B cell (primary cell): Measurements from ENCODE around the gene AGBL3. TPM values are rescaled to one million over a fixed set of nuclear protein-coding genes. Genes with fewer than 3 reads are reported as not detected.
A peak's percentile ranks its signal among the peaks of the same experiment; 100 is the strongest.

ENCODE experiments used
- ATAC-seq: fragments of 200-7000 bp; cut with Tn5 transposase; one replicate; pipeline ENCODE4 v1.10.0; 2021; ENCODE audit warnings: low read depth, mild to moderate bottlenecking, moderate number of reproducible peaks, moderate library complexity
- CTCF ChIA-PET: fragments of 350-600 bp; sonication (Branson Sonifier 250); formaldehyde crosslinking; loops from one replicate; lab custom pipeline; 2021; ENCODE audit warnings: antibody characterized with exemption, inconsistent platforms; lab: Charles Lee
- POLR2A ChIA-PET: fragments of 350-600 bp; sonication (Branson Sonifier 250); formaldehyde crosslinking; loops from one replicate; lab custom pipeline; 2021; ENCODE audit warnings: antibody characterized with exemption; lab: Charles Lee
- DNase-seq: peaks from one replicate; pipeline ENCODE4 v3.0.0; 2013
- H2AFZ ChIP-seq: 2 replicates; pipeline ENCODE4 v1.6.1; 2012; ENCODE audit warnings: mild to moderate bottlenecking, low read depth, low read length; ENCODE audit not compliant: insufficient read depth, poor library complexity, severe bottlenecking
- H3K27ac ChIP-seq, 2 donors: 1 replicate in 1 of 2; 2 replicates in 1 of 2; pipeline ENCODE4 v1.5.1; 2012 to 2013; ENCODE audit warnings: low read length in 2 of 2, mild to moderate bottlenecking in 2 of 2, moderate library complexity in 1 of 2
- H3K27me3 ChIP-seq, 4 experiments: fragments of 200-600 bp in 1 of 4; sonication (generic) in 1 of 4; replicated peaks in 1 of 4; 1 replicate in 2 of 4; 2 replicates in 2 of 4; pipeline versions ENCODE4 v1.6.1 to v1.7.0; 2013 to 2016; ENCODE audit warnings: low read length in 3 of 4, mild to moderate bottlenecking in 2 of 4, mixed read lengths in 1 of 4, moderate library complexity in 1 of 4; ENCODE audit not compliant: insufficient read depth in 4 of 4, control insufficient read depth in 3 of 4; ENCODE audit errors: control extremely low read depth in 1 of 4
- H3K36me3 ChIP-seq, 2 experiments: replicated peaks in 1 of 2; 1 replicate in 1 of 2; 2 replicates in 1 of 2; pipeline versions ENCODE4 v1.6.1 to v1.7.1; 2013; ENCODE audit warnings: low read length in 1 of 2; ENCODE audit not compliant: insufficient read depth in 2 of 2, control insufficient read depth in 1 of 2; ENCODE audit errors: control extremely low read depth in 1 of 2, extremely low read depth in 1 of 2
- H3K4me1 ChIP-seq, 2 donors: fragments of 200-600 bp in 1 of 2; sonication (generic) in 1 of 2; 1 replicate in 1 of 2; 2 replicates in 1 of 2; pipeline versions ENCODE4 v1.5.1 to v1.6.1; 2013 to 2017; ENCODE audit warnings: low read length in 2 of 2; ENCODE audit not compliant: control insufficient read depth in 2 of 2, insufficient read depth in 2 of 2
- H3K4me2 ChIP-seq: replicated peaks from 2 replicates; pipeline ENCODE3; 2012; ENCODE audit warnings: mild to moderate bottlenecking, low read depth, low read length; ENCODE audit not compliant: poor library complexity, severe bottlenecking
- H3K4me3 ChIP-seq, 5 experiments: fragments of 200-600 bp in 1 of 5; sonication (generic) in 1 of 5; 1 replicate in 3 of 5; 2 replicates in 2 of 5; pipeline versions ENCODE4 v1.5.1 to v1.7.0; 2011 to 2016; ENCODE audit warnings: low read length in 4 of 5, mild to moderate bottlenecking in 4 of 5, low read depth in 2 of 5, control low read depth in 1 of 5, moderate library complexity in 1 of 5; ENCODE audit not compliant: insufficient read depth in 1 of 5; ENCODE audit errors: control extremely low read depth in 1 of 5, extremely low read depth in 1 of 5
- H3K79me2 ChIP-seq: fragments of 200-600 bp; sonication (generic); one replicate; pipeline ENCODE4 v1.6.0; 2016; ENCODE audit warnings: low read length; ENCODE audit not compliant: control insufficient read depth, insufficient read depth
- H3K9ac ChIP-seq: fragments of 200-600 bp; sonication (generic); 2 replicates; pipeline ENCODE4 v1.6.1; 2017; ENCODE audit warnings: mild to moderate bottlenecking, low read length, moderate library complexity
- H3K9me3 ChIP-seq, 3 donors: one replicate each; pipeline versions ENCODE4 v1.6.1 to v1.7.1; 2013; ENCODE audit warnings: low read length in 2 of 3; ENCODE audit not compliant: control insufficient read depth in 2 of 3, insufficient read depth in 1 of 3; ENCODE audit errors: control extremely low read depth in 1 of 3
- H4K20me1 ChIP-seq: 2 replicates; pipeline ENCODE4 v1.6.0; 2012; ENCODE audit warnings: mild to moderate bottlenecking, low read length; ENCODE audit not compliant: insufficient read depth, control insufficient read depth, poor library complexity, severe bottlenecking
- H3K27ac Mint-ChIP-seq: one replicate; pipeline ENCODE4 v1.8.0; 2021; ENCODE audit warnings: mixed read lengths
- H3K27me3 Mint-ChIP-seq: one replicate; pipeline ENCODE4 v1.8.0; 2021; ENCODE audit warnings: mixed read lengths
- H3K4me1 Mint-ChIP-seq: one replicate; pipeline ENCODE4 v1.8.0; 2021; ENCODE audit warnings: mixed read lengths
- H3K4me3 Mint-ChIP-seq: one replicate; pipeline ENCODE4 v1.8.0; 2021; ENCODE audit warnings: mixed read lengths
- H3K9me3 Mint-ChIP-seq: one replicate; pipeline ENCODE4 v1.8.0; 2022; ENCODE audit warnings: mixed read lengths; ENCODE audit not compliant: insufficient read depth
- EZH2 ChIP-seq: IDR thresholded peaks from 2 replicates; pipeline ENCODE4 v1.6.1; 2012; ENCODE audit warnings: borderline replicate concordance, low read depth, mild to moderate bottlenecking, moderate library complexity, low read length; ENCODE audit not compliant: insufficient read depth, poor library complexity, severe bottlenecking
- WGBS: methylation state at CpG from one replicate; pipeline ENCODE4 v1.1.5; 2013; ENCODE audit warnings: missing lambda C conversion rate; ENCODE audit not compliant: insufficient coverage; 5-methylcytosine and 5-hydroxymethylcytosine counted together
- intact Hi-C: fragments of 100-400 bp; cut with micrococcal nuclease; formaldehyde crosslinking; loops from one replicate; pipeline ENCODE4 v1.10.0; 2022
- polyA minus RNA-seq: library from RNA; depleted of rRNA, polyadenylated mRNA; stranded (reverse); fragments of >200 nt; gene quantifications from 2 replicates; pipeline ENCODE4 v1.2.3, GENCODE V29; 2012
- polyA plus RNA-seq: library from polyadenylated mRNA; depleted of rRNA; stranded (reverse); fragments of >200 nt; gene quantifications from 2 replicates; pipeline ENCODE4 v1.2.3, GENCODE V29; 2012
- total RNA-seq, 2 donors: library from RNA; stranded (reverse); fragments of 120-200 nt in 1 of 2; gene quantifications; 1 replicate in 1 of 2; 2 replicates in 1 of 2; pipeline versions ENCODE4 v1.2.3 to v1.2.4, GENCODE V29; 2013 to 2022
- TF ChIP-seq, protein P1 (sequence below): fragments of 200-600 bp; IDR thresholded peaks from one replicate; pipeline ENCODE4 v1.8.0; 2022; ENCODE audit warnings: antibody characterized with exemption, mild to moderate bottlenecking

AGBL3 gene
- total RNA-seq (10.9 and 11.1 TPM in 2 replicates), polyA plus RNA-seq (0.51 and 0.52 TPM in 2 replicates), polyA minus RNA-seq (0.34 and 0.78 TPM in 2 replicates)
- 4.0 TPM for total RNA-seq (2013)

DNA sequence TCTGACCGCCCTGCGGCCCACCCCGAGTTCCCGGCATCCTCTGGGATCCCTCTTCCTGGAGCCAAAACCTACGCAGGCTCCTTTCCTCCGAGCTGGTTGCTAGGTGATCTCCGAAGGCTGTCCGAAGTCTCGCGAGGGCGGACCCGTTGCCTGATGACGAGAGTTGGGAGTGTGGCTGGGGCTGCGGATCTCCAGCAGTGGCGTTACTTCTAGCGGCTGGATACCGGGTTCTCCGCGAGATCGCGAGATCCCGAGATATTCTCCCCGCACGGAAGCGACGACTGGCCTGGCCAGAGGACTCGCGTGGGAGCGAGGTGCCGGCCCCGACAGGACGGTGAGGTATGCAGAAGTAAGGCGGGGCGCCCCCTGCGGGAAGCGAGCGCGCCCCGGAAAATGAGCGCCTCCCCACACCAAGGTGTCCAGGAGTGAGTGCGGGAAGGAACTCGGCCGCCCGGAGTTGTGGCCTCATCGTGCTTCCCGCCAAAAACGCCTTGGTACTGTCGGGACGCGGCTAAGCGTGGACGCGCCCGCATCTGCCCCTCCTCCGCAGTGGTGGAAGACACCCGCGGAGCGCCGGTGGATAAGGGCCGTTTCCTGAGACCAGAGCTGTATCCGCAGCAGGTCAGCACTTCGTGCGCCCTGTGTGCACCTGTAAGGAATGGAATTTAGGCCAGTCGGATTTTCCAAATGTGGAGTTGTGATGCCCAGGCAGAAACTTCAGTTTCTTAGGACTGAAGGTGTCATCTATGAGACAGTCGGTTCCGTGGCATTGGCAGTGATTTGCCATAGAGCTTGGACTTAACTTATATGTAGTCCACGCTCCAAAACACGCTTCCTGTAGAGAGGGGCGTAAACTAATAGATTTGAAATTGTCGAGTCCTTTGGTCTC is at the start of gene AGBL3:
Gene AGBL3 (plus strand): TSS at position 146 of the 889 bp plus-strand sequence. CDS start 1,426 bp downstream, outside the sequence.
- peak within 1 kb of the TSS; percentile 99 for H2AFZ ChIP-seq
- H3K4me2 ChIP-seq: peak within 1 kb of the TSS; percentile 75
- peak within 1 kb of the TSS; percentile 69 to 97 (median 94) for H3K4me3 ChIP-seq
- H3K9ac ChIP-seq: peak within 1 kb of the TSS; percentile 96
- H3K4me1 ChIP-seq: peaks cover 4 to 5% of the 10 kb centered on the region in 2 donors
- intact Hi-C loops: loop anchor here (1.0 to 2.0 kb wide), 7 partner anchors 162 to 676 kb away; partner anchors contain the start of genes AKR1B1, BPGM, CYREN and NUP205
- H4K20me1 ChIP-seq: no peaks in the 10 kb centered on the region
- ChIA-PET POLR2A (interaction anchor here (0.6 to 3.1 kb wide), 5 partner anchors 161 to 337 kb away, joined by 3 to 38 read pairs (median 6); partner anchors contain the start of genes CYREN and TMEM140), CTCF (interaction anchor here (0.6 to 5.3 kb wide), 30 partner anchors 9 to 554 kb away, joined by 3 to 80 read pairs (median 5); partner anchors contain the start of genes BPGM, CYREN, TMEM140 and WDR91)
- peaks cover 0 to 3% of the 10 kb centered on the region in 2 experiments for H3K36me3 ChIP-seq
- ATAC-seq (peak; percentile 86), DNase-seq (peak; percentile 95)
- H3K4me1 Mint-ChIP-seq: peaks cover 34% of the 10 kb centered on the region
- H3K9me3 Mint-ChIP-seq: no peaks in the 10 kb centered on the region
- under 1% methylated on average over 64 of the region's 70 CpGs for WGBS
- no peaks in the 10 kb centered on the region for H3K27me3 Mint-ChIP-seq
- peak within 1 kb of the TSS; percentile 88 to 93 for H3K27ac ChIP-seq
- no peaks in the 10 kb centered on the region for H3K27me3 ChIP-seq
- H3K9me3 ChIP-seq: no peaks in the 10 kb centered on the region
- peak within 1 kb of the TSS; percentile 98 for H3K27ac Mint-ChIP-seq
- H3K79me2 ChIP-seq: peaks cover 11% of the 10 kb centered on the region
- TF ChIP-seq EZH2: no peak
- TF ChIP-seq, protein P1, sequence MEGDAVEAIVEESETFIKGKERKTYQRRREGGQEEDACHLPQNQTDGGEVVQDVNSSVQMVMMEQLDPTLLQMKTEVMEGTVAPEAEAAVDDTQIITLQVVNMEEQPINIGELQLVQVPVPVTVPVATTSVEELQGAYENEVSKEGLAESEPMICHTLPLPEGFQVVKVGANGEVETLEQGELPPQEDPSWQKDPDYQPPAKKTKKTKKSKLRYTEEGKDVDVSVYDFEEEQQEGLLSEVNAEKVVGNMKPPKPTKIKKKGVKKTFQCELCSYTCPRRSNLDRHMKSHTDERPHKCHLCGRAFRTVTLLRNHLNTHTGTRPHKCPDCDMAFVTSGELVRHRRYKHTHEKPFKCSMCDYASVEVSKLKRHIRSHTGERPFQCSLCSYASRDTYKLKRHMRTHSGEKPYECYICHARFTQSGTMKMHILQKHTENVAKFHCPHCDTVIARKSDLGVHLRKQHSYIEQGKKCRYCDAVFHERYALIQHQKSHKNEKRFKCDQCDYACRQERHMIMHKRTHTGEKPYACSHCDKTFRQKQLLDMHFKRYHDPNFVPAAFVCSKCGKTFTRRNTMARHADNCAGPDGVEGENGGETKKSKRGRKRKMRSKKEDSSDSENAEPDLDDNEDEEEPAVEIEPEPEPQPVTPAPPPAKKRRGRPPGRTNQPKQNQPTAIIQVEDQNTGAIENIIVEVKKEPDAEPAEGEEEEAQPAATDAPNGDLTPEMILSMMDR: peak; percentile 92
- peak within 1 kb of the TSS; percentile 98 for H3K4me3 Mint-ChIP-seq
